Measurements from ENCODE around the gene CCBE1.

CCBE1 gene

GRCh38 chr18:59576541-59577385 lies 120.5 kb downstream of the CCBE1 start:
- Histone ChIP-seq H3K27ac (ENCODE audit: low read length) (no peak overlapping the region), H3K9me3 (ENCODE audit: control insufficient read depth, low read depth, low read length) (no peaks in the 10 kb centered on the region), H3K27me3 (ENCODE audit: control insufficient read depth, insufficient read depth, low read length) (no peaks in the 10 kb centered on the region), H3K9ac (ENCODE audit: low read length) (no peak overlapping the region), H3K4me3 (ENCODE audit: low read length) (no peak overlapping the region), H3K4me1 (ENCODE audit: control insufficient read depth, low read depth, low read length) (no peaks in the 10 kb centered on the region), H3K36me3 (ENCODE audit: control insufficient read depth, low read depth, low read length) (no peaks in the 10 kb centered on the region)

DNA sequence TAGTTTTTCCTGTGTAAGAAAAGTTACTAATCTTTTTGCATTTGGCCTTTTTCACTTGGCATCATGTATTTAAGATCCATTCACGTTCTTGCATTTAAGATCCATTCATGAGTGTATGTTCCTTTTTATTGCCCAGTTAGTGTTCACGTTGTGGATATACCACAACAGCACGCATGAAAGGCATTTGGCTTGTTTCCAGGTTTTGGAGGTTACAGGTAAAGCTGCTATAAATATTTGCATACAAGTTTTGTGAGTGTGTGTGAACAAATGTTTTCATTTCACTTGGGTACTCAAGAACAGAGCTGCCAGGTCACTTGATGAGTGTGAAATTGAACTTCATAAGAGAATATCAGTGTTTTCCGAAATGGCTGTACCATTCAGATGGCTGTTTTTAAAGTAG lies 121.2 kb downstream of the CCBE1 start:
- H3K9ac ChIP-seq (ENCODE audit: low read length), result no peak overlapping the region

DNA sequence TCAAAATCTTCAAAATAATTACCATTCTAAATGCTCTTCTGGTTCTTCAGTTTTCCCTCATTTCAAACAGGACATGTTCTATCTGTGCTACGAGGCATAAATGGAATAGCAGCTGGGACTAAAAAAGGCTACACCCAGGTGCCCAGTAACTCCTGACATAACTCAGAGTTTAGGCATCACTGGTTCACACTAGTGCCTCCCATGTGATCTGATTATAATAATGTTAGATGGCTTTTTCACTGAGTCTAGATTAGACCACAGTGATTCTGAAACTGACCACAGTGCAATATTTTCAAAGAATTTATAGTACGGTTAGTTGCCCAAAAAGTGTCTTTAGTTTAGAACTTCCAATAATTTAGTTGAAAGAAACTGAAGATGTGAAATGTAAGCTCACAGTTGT lies 123.3 kb downstream of the CCBE1 start:
- Histone ChIP-seq H3K9me3 (ENCODE audit: control insufficient read depth, low read depth, low read length) (no peaks in the 10 kb centered on the region), H3K27me3 (ENCODE audit: control insufficient read depth, insufficient read depth, low read length) (no peaks in the 10 kb centered on the region), H3K36me3 (ENCODE audit: control insufficient read depth, low read depth, low read length) (no peaks in the 10 kb centered on the region), H3K4me3 (ENCODE audit: low read length) (no peak overlapping the region), H3K4me1 (ENCODE audit: control insufficient read depth, low read depth, low read length) (peaks cover 9% of the 10 kb centered on the region), H3K27ac (ENCODE audit: low read length) (no peak overlapping the region), H3K9ac (ENCODE audit: low read length) (no peak overlapping the region)

More for the DNA sequence above, 121.2 kb downstream of the CCBE1 start:
- Histone ChIP-seq H3K4me1 (ENCODE audit: control insufficient read depth, low read depth, low read length) (peaks cover under 1% of the 10 kb centered on the region), H3K4me3 (ENCODE audit: low read length) (no peak overlapping the region), H3K27me3 (ENCODE audit: control insufficient read depth, insufficient read depth, low read length) (no peaks in the 10 kb centered on the region), H3K9me3 (ENCODE audit: control insufficient read depth, low read depth, low read length) (no peaks in the 10 kb centered on the region), H3K36me3 (ENCODE audit: control insufficient read depth, low read depth, low read length) (no peaks in the 10 kb centered on the region), H3K27ac (ENCODE audit: low read length) (no peak overlapping the region)

GRCh38 chr18:59571902-59572301 lies 125.3 kb downstream of the CCBE1 start:
- no peak overlapping the region for H3K27ac ChIP-seq (ENCODE audit: low read length)
- no peak overlapping the region for H3K4me3 ChIP-seq (ENCODE audit: low read length)
- peaks cover 9% of the 10 kb centered on the region for H3K4me1 ChIP-seq (ENCODE audit: control insufficient read depth, low read depth, low read length)

DNA sequence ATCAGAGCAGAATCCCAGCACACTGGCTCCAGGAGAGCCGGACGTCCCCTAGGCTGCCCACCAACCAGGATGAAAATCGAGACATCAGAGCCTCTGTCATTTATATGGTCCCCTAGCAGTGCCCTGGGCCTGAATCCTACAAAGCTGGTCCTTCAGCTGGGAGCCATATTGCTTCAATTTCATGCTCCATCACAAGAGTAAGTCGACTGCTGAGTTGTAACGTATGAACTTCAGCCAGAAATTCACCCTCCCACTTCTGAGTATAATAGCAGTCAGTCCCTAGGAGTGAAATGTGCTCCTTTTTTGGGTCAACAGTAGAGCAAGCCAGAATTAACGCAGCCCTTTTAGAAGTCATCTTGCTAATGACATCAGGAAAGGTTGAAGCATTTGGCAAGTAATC lies 126.4 kb downstream of the CCBE1 start:
- no peak overlapping the region for H3K27ac ChIP-seq (ENCODE audit: low read length)
- no peaks in the 10 kb centered on the region for H3K27me3 ChIP-seq (ENCODE audit: control insufficient read depth, insufficient read depth, low read length)
- H3K9ac ChIP-seq (ENCODE audit: low read length), result no peak overlapping the region
- no peak overlapping the region for H3K4me3 ChIP-seq (ENCODE audit: low read length)
- peaks cover 17% of the 10 kb centered on the region for H3K4me1 ChIP-seq (ENCODE audit: control insufficient read depth, low read depth, low read length)
- no peaks in the 10 kb centered on the region for H3K36me3 ChIP-seq (ENCODE audit: control insufficient read depth, low read depth, low read length)
- H3K9me3 ChIP-seq (ENCODE audit: control insufficient read depth, low read depth, low read length), result no peaks in the 10 kb centered on the region

More at GRCh38 chr18:59571902-59572301, 125.3 kb downstream of the CCBE1 start:
- H3K36me3 ChIP-seq (ENCODE audit: control insufficient read depth, low read depth, low read length), result no peaks in the 10 kb centered on the region
- no peak overlapping the region for H3K9ac ChIP-seq (ENCODE audit: low read length)
- no peaks in the 10 kb centered on the region for H3K9me3 ChIP-seq (ENCODE audit: control insufficient read depth, low read depth, low read length)
- H3K27me3 ChIP-seq (ENCODE audit: control insufficient read depth, insufficient read depth, low read length), result no peaks in the 10 kb centered on the region

DNA sequence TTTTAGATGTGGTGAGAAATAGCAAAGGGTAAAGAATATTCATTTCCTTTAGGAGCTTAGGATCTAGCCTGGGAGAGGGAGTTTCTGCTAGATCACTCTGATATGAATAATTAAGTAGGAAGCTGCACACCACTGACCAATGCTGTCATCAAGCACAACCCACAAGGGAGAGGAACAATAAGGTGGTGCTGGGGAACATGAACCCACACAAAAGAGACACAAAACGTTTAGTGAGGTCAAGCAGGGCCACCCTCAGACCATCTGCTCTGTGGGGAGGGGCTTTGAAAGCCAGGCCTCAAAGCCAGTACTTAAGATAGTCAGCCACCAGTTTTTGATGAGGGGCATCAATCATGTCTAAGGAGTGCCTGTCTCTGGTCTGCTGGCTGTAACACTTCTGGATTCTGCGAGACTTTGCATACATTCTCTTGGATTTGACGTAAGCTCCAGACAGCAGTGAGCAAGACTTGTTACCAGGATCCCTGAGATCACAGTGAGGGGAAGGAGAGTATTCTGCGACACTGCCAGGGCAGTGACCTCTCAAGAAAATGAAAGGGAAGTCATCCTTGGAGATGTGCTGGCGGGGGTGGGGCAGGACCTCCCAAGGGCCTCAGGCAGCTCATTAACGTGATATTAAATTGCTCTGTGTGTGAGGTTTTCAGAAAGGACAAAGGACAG lies 127.0 kb downstream of the CCBE1 start:
- no peaks in the 10 kb centered on the region for H3K9me3 ChIP-seq (ENCODE audit: control insufficient read depth, low read depth, low read length)
- H3K9ac ChIP-seq (ENCODE audit: low read length), result no peak overlapping the region

DNA sequence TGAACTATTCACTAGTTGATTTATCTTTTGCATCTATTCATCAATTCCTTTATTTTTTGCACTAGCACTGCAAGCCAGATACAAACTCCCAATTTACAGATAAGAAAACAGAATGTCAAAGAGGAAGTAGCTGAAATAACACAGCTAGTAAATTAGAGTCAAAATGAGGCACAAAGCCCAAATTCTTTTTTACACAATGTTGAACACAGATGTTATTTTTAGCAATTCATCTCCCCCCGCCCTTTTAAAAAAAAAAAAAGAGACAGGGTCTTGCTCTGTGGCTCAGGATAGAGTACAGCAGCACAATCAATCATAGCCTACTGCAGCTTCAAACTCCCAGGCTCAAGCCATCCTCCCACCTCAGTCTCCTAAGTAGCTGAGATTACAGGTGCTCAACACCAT lies 127.8 kb downstream of the CCBE1 start:
- Histone ChIP-seq H3K4me1 (ENCODE audit: control insufficient read depth, low read depth, low read length) (peaks cover 21% of the 10 kb centered on the region), H3K36me3 (ENCODE audit: control insufficient read depth, low read depth, low read length) (no peaks in the 10 kb centered on the region), H3K27me3 (ENCODE audit: control insufficient read depth, insufficient read depth, low read length) (no peaks in the 10 kb centered on the region), H3K4me3 (ENCODE audit: low read length) (no peak overlapping the region), H3K9ac (ENCODE audit: low read length) (no peak overlapping the region), H3K9me3 (ENCODE audit: control insufficient read depth, low read depth, low read length) (no peaks in the 10 kb centered on the region), H3K27ac (ENCODE audit: low read length) (no peak overlapping the region)

More for the DNA sequence above, 127.0 kb downstream of the CCBE1 start:
- H3K27me3 ChIP-seq (ENCODE audit: control insufficient read depth, insufficient read depth, low read length), result no peaks in the 10 kb centered on the region
- no peaks in the 10 kb centered on the region for H3K36me3 ChIP-seq (ENCODE audit: control insufficient read depth, low read depth, low read length)
- peaks cover 21% of the 10 kb centered on the region for H3K4me1 ChIP-seq (ENCODE audit: control insufficient read depth, low read depth, low read length)
- no peak overlapping the region for H3K4me3 ChIP-seq (ENCODE audit: low read length)
- no peak overlapping the region for H3K27ac ChIP-seq (ENCODE audit: low read length)

DNA sequence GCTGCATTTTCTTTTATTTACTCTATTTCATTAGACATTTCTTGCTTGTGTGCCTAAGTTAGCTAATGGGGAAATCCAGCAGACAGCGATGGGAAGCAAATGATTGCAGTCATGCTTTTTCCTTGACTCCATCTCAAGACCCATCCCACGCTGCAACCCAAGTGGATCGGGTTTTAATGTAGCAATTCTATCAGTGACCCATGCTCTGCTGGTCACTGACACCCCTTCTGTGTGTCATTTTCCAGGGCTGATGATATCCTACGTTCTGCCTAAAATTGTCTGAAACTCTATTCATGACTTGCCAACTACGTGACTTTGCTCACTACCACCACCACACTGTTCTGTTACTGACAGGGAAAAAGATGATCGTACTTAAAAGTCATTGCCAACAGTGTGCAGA lies 129.8 kb downstream of the CCBE1 start:
- no peak overlapping the region for H3K9ac ChIP-seq (ENCODE audit: low read length)
- no peak overlapping the region for H3K27ac ChIP-seq (ENCODE audit: low read length)
- H3K36me3 ChIP-seq (ENCODE audit: control insufficient read depth, low read depth, low read length), result no peaks in the 10 kb centered on the region
- H3K27me3 ChIP-seq (ENCODE audit: control insufficient read depth, insufficient read depth, low read length), result no peaks in the 10 kb centered on the region
- H3K4me3 ChIP-seq (ENCODE audit: low read length), result no peak overlapping the region
- H3K4me1 ChIP-seq (ENCODE audit: control insufficient read depth, low read depth, low read length), result peaks cover 21% of the 10 kb centered on the region
- H3K9me3 ChIP-seq (ENCODE audit: control insufficient read depth, low read depth, low read length), result no peaks in the 10 kb centered on the region

DNA sequence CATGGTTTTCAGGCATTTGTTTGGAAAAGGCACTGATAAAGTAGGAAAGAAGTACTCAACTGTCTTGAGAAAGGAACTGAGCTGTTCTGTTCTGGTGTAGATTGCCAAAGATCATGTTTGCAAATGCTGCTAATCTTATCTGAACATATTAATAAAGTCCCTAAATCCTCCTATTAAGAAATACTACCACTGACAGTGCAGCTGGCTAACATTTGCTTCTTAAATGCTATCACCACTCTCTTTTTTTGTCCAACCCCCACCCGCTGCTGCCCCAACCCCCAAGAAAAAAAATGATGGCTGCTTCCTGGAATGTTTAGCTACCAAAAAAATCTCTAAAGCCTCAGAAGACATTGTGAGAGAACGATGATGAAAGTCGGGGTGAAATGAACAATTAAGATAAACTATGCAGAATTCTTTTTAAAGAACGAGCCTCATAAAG lies 130.7 kb downstream of the CCBE1 start:
- no peaks in the 10 kb centered on the region for H3K27me3 ChIP-seq (ENCODE audit: control insufficient read depth, insufficient read depth, low read length)
- H3K9me3 ChIP-seq (ENCODE audit: control insufficient read depth, low read depth, low read length), result no peaks in the 10 kb centered on the region
- no peaks in the 10 kb centered on the region for H3K36me3 ChIP-seq (ENCODE audit: control insufficient read depth, low read depth, low read length)
- peaks cover 21% of the 10 kb centered on the region for H3K4me1 ChIP-seq (ENCODE audit: control insufficient read depth, low read depth, low read length)
- H3K4me3 ChIP-seq (ENCODE audit: low read length), result no peak overlapping the region
- no peak overlapping the region for H3K27ac ChIP-seq (ENCODE audit: low read length)
- no peak overlapping the region for H3K9ac ChIP-seq (ENCODE audit: low read length)

- no peak overlapping the region for H3K27ac ChIP-seq (ENCODE audit: low read length)
- no peaks in the 10 kb centered on the region for H3K9me3 ChIP-seq (ENCODE audit: control insufficient read depth, low read depth, low read length)
- no peaks in the 10 kb centered on the region for H3K36me3 ChIP-seq (ENCODE audit: control insufficient read depth, low read depth, low read length)
- peaks cover 20% of the 10 kb centered on the region for H3K4me1 ChIP-seq (ENCODE audit: control insufficient read depth, low read depth, low read length)
- H3K4me3 ChIP-seq (ENCODE audit: low read length), result no peak overlapping the region
- no peak overlapping the region for H3K9ac ChIP-seq (ENCODE audit: low read length)
- H3K27me3 ChIP-seq (ENCODE audit: control insufficient read depth, insufficient read depth, low read length), result no peaks in the 10 kb centered on the region
These were observed 131.3 kb downstream of the CCBE1 start for GRCh38 chr18:59565957-59566356.

- Histone ChIP-seq H3K9ac (ENCODE audit: low read length) (no peak overlapping the region), H3K27me3 (ENCODE audit: control insufficient read depth, insufficient read depth, low read length) (no peaks in the 10 kb centered on the region), H3K36me3 (ENCODE audit: control insufficient read depth, low read depth, low read length) (no peaks in the 10 kb centered on the region), H3K4me3 (ENCODE audit: low read length) (no peak overlapping the region), H3K27ac (ENCODE audit: low read length) (no peak overlapping the region), H3K4me1 (ENCODE audit: control insufficient read depth, low read depth, low read length) (peaks cover 12% of the 10 kb centered on the region), H3K9me3 (ENCODE audit: control insufficient read depth, low read depth, low read length) (no peaks in the 10 kb centered on the region)
These were observed 132.7 kb downstream of the CCBE1 start for GRCh38 chr18:59564561-59564960.

Data from iPS-18a (cell line).